ENCODE results near the gene ATRIP. TPM values are rescaled to one million over a fixed set of nuclear protein-coding genes. Genes with fewer than 3 reads are reported as not detected.
"Not testable (repeated sequence)": the region's sequence is repeated elsewhere in the genome, so short reads cannot be mapped to it uniquely, and the experiment has no call there.

ATRIP gene
- 10 to 100 TPM; 17.3 to 17.9 TPM for total RNA-seq

- peak within 1 kb of the TSS; percentile 88 for H3K4me3 Mint-ChIP-seq
- H3K27ac Mint-ChIP-seq = peak within 1 kb of the TSS; percentile 77
- H3K36me3 Mint-ChIP-seq = peaks cover 34% of the 10 kb centered on the region
- H3K27me3 Mint-ChIP-seq = no peaks in the 10 kb centered on the region
- H3K4me1 Mint-ChIP-seq = peaks cover 38% of the 10 kb centered on the region
- H3K9me3 Mint-ChIP-seq = no peaks in the 10 kb centered on the region
- DNase-seq = peak; percentile 93
Measured at GRCh38 chr3:48446425-48447193, at the start of gene ATRIP. Gene ATRIP (plus strand): TSS chr3:48446737. CDS start chr3:48446846, 109 bp downstream.

GRCh38 chr3:48397767-48398681 is 48.5 kb upstream of the ATRIP start:
- H3K9me3 Mint-ChIP-seq = no peaks in the 10 kb centered on the region
- H3K36me3 Mint-ChIP-seq = no peaks in the 10 kb centered on the region
- H3K27ac Mint-ChIP-seq = no peak overlapping the region
- no peak overlapping the region for H3K4me3 Mint-ChIP-seq
- no peak for DNase-seq
- H3K27me3 Mint-ChIP-seq = peaks cover 9% of the 10 kb centered on the region
- peaks cover 2% of the 10 kb centered on the region for H3K4me1 Mint-ChIP-seq

GRCh38 chr3:48398701-48399386 is 47.7 kb upstream of the ATRIP start:
- no peak overlapping the region for H3K4me3 Mint-ChIP-seq
- no peak overlapping the region for H3K27ac Mint-ChIP-seq
- no peak for DNase-seq
- H3K9me3 Mint-ChIP-seq = no peaks in the 10 kb centered on the region
- H3K36me3 Mint-ChIP-seq = no peaks in the 10 kb centered on the region
- peaks cover 9% of the 10 kb centered on the region for H3K27me3 Mint-ChIP-seq
- peaks cover 2% of the 10 kb centered on the region for H3K4me1 Mint-ChIP-seq

- Mint-ChIP-seq H3K27me3 (peaks cover 6% of the 10 kb centered on the region), H3K36me3 (no peaks in the 10 kb centered on the region), H3K4me3 (no peak overlapping the region), H3K9me3 (no peaks in the 10 kb centered on the region), H3K27ac (no peak overlapping the region), H3K4me1 (no peaks in the 10 kb centered on the region)
- no peak for DNase-seq
Measured at GRCh38 chr3:48399387-48400172, 47.0 kb upstream of the ATRIP start.

DNA sequence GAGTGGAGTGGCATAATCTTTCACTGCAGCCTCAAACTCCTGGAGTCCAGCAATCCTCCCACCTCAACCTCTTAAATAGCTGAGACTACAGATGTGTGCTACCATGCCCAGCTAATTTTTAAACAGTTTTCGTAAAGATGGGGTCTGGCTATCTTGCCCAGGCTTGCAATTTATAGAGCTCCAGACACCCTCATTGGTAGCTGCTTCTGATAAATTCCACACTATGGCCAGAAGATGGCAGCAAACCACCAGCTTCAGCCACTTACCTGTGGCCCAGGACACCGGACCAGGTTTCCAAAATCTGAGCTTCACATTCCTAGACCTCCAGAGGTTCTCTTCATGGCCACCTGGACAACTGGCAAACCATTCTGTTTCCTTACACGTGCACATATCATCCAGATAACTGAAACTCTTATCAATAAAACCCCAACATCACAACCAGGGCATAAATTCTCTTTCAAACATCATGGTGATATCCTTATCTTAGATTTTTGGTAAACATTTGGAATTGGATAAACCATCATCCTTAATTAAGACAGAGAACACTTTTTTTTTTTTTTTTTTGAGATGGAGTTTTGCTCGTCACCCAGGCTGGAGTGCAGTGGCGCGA is 45.6 kb upstream of the ATRIP start:
- H3K27ac Mint-ChIP-seq = no peak overlapping the region
- H3K4me1 Mint-ChIP-seq = no peaks in the 10 kb centered on the region
- H3K27me3 Mint-ChIP-seq = peaks cover 6% of the 10 kb centered on the region
- no peak overlapping the region for H3K4me3 Mint-ChIP-seq
- H3K9me3 Mint-ChIP-seq = no peaks in the 10 kb centered on the region
- H3K36me3 Mint-ChIP-seq = no peaks in the 10 kb centered on the region
- DNase-seq = peak; percentile 50

- not testable (repeated sequence) for H3K4me1 Mint-ChIP-seq, H3K9me3 Mint-ChIP-seq, H3K36me3 Mint-ChIP-seq, H3K27me3 Mint-ChIP-seq, H3K27ac Mint-ChIP-seq, H3K4me3 Mint-ChIP-seq, DNase-seq
Measured at GRCh38 chr3:48401434-48401901, 45.1 kb upstream of the ATRIP start.

DNA sequence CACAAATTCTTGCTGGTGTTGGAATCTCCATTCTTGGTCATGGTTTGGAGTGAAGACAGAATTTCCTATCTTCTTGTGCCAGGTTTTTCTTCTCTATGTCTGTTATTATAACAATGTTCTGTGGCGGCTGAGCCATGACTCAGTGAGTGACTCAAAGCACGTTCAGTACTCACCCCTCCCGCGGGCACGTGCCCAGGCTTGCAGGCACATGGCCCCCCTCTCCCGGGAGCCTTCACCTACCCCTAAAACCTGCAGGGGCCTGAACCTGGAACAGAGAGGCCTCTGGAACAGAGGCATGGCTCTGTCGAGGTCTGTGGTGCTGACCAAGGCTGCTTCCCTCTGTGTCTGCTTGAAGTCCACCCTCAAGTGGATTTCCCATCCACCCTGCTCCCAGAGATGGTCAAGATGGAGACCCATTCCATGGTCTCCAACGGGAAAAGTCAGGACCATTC is 44.2 kb upstream of the ATRIP start:
- peaks cover 6% of the 10 kb centered on the region for H3K27me3 Mint-ChIP-seq
- no peak overlapping the region for H3K4me3 Mint-ChIP-seq
- no peaks in the 10 kb centered on the region for H3K9me3 Mint-ChIP-seq
- DNase-seq = no peak
- H3K4me1 Mint-ChIP-seq = no peaks in the 10 kb centered on the region
- H3K36me3 Mint-ChIP-seq = no peaks in the 10 kb centered on the region
- no peak overlapping the region for H3K27ac Mint-ChIP-seq

GRCh38 chr3:48402907-48403306 is 43.6 kb upstream of the ATRIP start:
- H3K4me1 Mint-ChIP-seq = no peaks in the 10 kb centered on the region
- H3K27me3 Mint-ChIP-seq = peaks cover 6% of the 10 kb centered on the region
- DNase-seq = no peak
- H3K36me3 Mint-ChIP-seq = no peaks in the 10 kb centered on the region
- H3K9me3 Mint-ChIP-seq = no peaks in the 10 kb centered on the region
- H3K27ac Mint-ChIP-seq = no peak overlapping the region
- H3K4me3 Mint-ChIP-seq = no peak overlapping the region

DNA sequence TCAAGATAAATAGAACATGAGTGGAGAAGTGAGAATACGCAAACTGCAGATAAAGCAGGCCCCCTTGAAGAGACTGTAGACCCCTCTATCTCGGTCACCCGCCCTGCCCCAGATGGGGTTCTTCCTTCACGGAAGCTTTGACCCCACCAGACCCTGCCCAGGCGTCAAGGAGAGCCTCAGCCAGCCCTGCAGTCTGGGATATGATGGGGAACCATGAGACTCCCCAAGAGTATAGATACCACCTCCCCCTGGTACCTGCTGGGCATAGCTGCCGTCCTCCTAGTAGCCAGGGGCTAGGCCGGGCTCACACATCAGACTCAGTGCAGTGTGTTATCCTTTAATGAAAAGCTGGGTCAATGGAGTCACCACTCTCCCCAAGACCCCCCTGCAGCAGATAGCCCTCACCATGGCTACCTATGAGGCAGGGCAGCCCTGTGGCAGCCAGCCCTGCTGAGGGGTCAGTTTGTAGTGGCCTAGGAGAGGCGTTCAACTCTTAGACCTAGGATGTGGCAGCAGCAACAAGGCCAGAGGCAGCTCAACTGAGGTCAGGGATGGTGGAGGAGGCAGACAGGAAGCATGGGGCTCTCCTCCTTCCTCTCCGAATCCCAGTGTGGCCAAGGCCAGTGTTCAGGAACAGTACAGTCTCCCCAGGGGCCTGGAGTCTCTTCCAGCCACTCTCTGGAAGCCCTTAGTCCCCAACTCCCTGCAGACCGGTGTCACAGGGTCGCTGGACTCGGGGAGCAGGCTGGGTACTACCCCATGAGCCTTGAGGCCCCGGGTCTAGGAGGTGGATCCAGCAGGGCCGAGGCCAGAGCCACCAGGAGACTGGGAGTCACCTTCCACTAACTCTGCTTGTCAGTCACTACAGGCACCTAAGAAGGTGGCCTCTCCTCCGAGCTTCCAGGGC is 42.8 kb upstream of the ATRIP start:
- Mint-ChIP-seq H3K27ac (no peak overlapping the region), H3K4me3 (no peak overlapping the region), H3K4me1 (no peaks in the 10 kb centered on the region), H3K36me3 (no peaks in the 10 kb centered on the region), H3K27me3 (peaks cover 6% of the 10 kb centered on the region), H3K9me3 (no peaks in the 10 kb centered on the region)
- no peak for DNase-seq

GRCh38 chr3:48404440-48405342 is 41.8 kb upstream of the ATRIP start:
- no peaks in the 10 kb centered on the region for H3K9me3 Mint-ChIP-seq
- H3K4me3 Mint-ChIP-seq = no peak overlapping the region
- DNase-seq = no peak
- H3K4me1 Mint-ChIP-seq = no peaks in the 10 kb centered on the region
- H3K27ac Mint-ChIP-seq = no peak overlapping the region
- H3K27me3 Mint-ChIP-seq = peaks cover 6% of the 10 kb centered on the region
- no peaks in the 10 kb centered on the region for H3K36me3 Mint-ChIP-seq

DNA sequence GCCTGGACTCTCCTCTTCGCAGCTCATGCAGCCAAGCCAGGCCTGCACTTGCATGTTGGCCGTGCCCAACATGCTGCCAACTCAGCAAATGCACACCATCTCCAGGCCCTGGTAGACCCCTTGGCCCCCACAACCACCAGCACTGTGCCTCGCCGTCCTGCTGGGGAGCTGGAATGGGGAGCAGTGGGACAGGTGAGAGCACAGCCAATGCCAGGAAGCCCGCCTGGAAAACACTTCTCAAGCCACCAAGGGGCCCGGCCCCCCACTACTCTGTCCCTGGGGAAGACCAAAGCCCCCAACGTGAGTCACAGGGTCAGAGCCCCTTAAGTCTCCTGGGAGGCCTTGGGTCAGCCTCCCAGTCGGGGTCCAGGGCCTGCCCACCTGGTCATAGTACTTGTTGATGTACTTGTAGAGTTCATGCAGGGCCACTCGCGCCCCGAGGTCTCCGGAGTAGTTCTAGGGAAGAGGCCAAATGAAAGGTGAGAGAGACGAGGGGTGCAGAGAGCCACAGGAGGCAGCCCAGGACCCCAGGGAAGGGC is 41.1 kb upstream of the ATRIP start:
- Mint-ChIP-seq H3K27me3 (peaks cover 4% of the 10 kb centered on the region), H3K36me3 (no peaks in the 10 kb centered on the region), H3K4me3 (no peak overlapping the region), H3K27ac (no peak overlapping the region), H3K4me1 (no peaks in the 10 kb centered on the region), H3K9me3 (no peaks in the 10 kb centered on the region)
- DNase-seq = no peak

GRCh38 chr3:48405971-48406370 is 40.6 kb upstream of the ATRIP start:
- no peaks in the 10 kb centered on the region for H3K4me1 Mint-ChIP-seq
- no peaks in the 10 kb centered on the region for H3K9me3 Mint-ChIP-seq
- DNase-seq = no peak
- no peak overlapping the region for H3K27ac Mint-ChIP-seq
- no peaks in the 10 kb centered on the region for H3K27me3 Mint-ChIP-seq
- H3K36me3 Mint-ChIP-seq = no peaks in the 10 kb centered on the region
- no peak overlapping the region for H3K4me3 Mint-ChIP-seq
